Thyroid gland (tissue), 4 donors: ENCODE data around the gene PLCL1.

Source experiments
- POLR2A ChIP-seq, 2 donors: fragments of 450-650 bp; IDR thresholded peaks; one replicate each; pipeline ENCODE4 v1.6.1; 2017; ENCODE audit warnings: antibody characterized with exemption in 2 of 2, mild to moderate bottlenecking in 2 of 2, moderate library complexity in 1 of 2
- TF ChIP-seq, protein P1 (sequence below), 6 experiments: fragments of 200-600 bp in 3 of 6; fragments of 450-650 bp in 3 of 6; sonication (generic) in 3 of 6; IDR thresholded peaks; one replicate each; pipeline ENCODE4 v1.5.1; 2016 to 2019; ENCODE audit warnings: antibody characterized with exemption in 6 of 6, mild to moderate bottlenecking in 2 of 6, inconsistent platforms in 1 of 6, moderate library complexity in 1 of 6

DNA sequence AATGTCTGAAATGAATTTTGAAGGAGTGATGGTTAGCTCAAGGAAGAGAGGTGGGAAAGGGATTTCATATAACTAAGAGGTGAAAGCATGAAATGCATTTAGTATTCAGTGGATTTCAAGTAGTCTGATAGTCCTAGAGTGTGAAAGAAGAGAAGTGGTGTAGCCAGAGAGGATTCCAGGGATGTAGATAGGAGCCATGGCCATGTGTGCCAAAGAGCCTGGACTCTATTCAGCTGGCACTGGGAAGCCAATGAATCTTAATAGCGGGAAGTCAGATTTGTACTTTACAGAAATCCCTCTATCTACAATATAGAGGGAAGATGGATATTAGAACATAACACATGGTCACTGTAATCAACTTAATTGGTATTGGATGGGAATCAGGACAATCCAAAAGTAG is 10.9 kb upstream of the PLCL1 start:
- TF ChIP-seq, protein P1, sequence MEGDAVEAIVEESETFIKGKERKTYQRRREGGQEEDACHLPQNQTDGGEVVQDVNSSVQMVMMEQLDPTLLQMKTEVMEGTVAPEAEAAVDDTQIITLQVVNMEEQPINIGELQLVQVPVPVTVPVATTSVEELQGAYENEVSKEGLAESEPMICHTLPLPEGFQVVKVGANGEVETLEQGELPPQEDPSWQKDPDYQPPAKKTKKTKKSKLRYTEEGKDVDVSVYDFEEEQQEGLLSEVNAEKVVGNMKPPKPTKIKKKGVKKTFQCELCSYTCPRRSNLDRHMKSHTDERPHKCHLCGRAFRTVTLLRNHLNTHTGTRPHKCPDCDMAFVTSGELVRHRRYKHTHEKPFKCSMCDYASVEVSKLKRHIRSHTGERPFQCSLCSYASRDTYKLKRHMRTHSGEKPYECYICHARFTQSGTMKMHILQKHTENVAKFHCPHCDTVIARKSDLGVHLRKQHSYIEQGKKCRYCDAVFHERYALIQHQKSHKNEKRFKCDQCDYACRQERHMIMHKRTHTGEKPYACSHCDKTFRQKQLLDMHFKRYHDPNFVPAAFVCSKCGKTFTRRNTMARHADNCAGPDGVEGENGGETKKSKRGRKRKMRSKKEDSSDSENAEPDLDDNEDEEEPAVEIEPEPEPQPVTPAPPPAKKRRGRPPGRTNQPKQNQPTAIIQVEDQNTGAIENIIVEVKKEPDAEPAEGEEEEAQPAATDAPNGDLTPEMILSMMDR (IDR thresholded peaks at IDR 0.05) = no peak
- no peak for TF ChIP-seq POLR2A (IDR thresholded peaks at IDR 0.05)
